HEK293T (cell line): Measurements from ENCODE around the gene TRIM69.

Experiments used
- CTCF ChIA-PET: fragments of 350-600 bp; formaldehyde crosslinking; extraction: SDS; loops from one replicate; lab custom pipeline; 2021; ENCODE audit warnings: antibody characterized with exemption, inconsistent platforms; lab: Yijun Ruan, JAX
- POLR2A ChIA-PET: fragments of 350-600 bp; formaldehyde crosslinking; extraction: SDS; loops from one replicate; lab custom pipeline; 2020; ENCODE audit warnings: antibody characterized with exemption, inconsistent platforms; lab: Yijun Ruan, JAX
- DNase-seq: peaks from one replicate; pipeline ENCODE4 v3.0.0; 2012; ENCODE audit warnings: mixed read lengths; ENCODE audit errors: extremely low spot score
- ARNT ChIP-seq: fragments of 450-650 bp; IDR thresholded peaks from 2 replicates; pipeline ENCODE4 v1.6.1; 2017; ENCODE audit warnings: mild to moderate bottlenecking
- BHLHE40 ChIP-seq: fragments of 450-650 bp; IDR thresholded peaks from 2 replicates; pipeline ENCODE4 v1.6.1; 2016; ENCODE audit warnings: mild to moderate bottlenecking, moderate library complexity, borderline replicate concordance
- CTBP1 ChIP-seq: fragments of 450-650 bp; IDR thresholded peaks from 2 replicates; pipeline ENCODE4 v1.6.1; 2016; ENCODE audit warnings: borderline replicate concordance
- ELF4 ChIP-seq: fragments of 450-650 bp; IDR thresholded peaks from 2 replicates; pipeline ENCODE4 v1.6.1; 2017; ENCODE audit warnings: antibody characterized with exemption
- FOXA1 ChIP-seq: fragments of 450-650 bp; IDR thresholded peaks from 2 replicates; pipeline ENCODE4 v1.6.1; 2016; ENCODE audit warnings: mild to moderate bottlenecking
- FOXK2 ChIP-seq: fragments of 450-650 bp; IDR thresholded peaks from 2 replicates; pipeline ENCODE4 v1.6.1; 2016; ENCODE audit warnings: mild to moderate bottlenecking
- FOXM1 ChIP-seq: fragments of 450-650 bp; IDR thresholded peaks from 2 replicates; pipeline ENCODE4 v1.6.1; 2017; ENCODE audit warnings: mild to moderate bottlenecking, borderline replicate concordance
- HDGF ChIP-seq: fragments of 450-650 bp; IDR thresholded peaks from 2 replicates; pipeline ENCODE4 v1.6.1; 2017; ENCODE audit warnings: antibody characterized with exemption, borderline replicate concordance
- L3MBTL2 ChIP-seq: fragments of 450-650 bp; conservative IDR thresholded peaks from 2 replicates; pipeline ENCODE4 v1.6.1; 2016; ENCODE audit warnings: mild to moderate bottlenecking
- LEF1 ChIP-seq: fragments of 450-650 bp; IDR thresholded peaks from 2 replicates; pipeline ENCODE4 v1.6.1; 2017; ENCODE audit warnings: mild to moderate bottlenecking, borderline replicate concordance
- NFRKB ChIP-seq: fragments of 450-650 bp; IDR thresholded peaks from 2 replicates; pipeline ENCODE4 v1.6.1; 2016; ENCODE audit warnings: mild to moderate bottlenecking, moderate library complexity
- SP1 ChIP-seq: fragments of 450-650 bp; IDR thresholded peaks from 2 replicates; pipeline ENCODE4 v1.6.1; 2017
- SUZ12 ChIP-seq: fragments of 450-650 bp; IDR thresholded peaks from 2 replicates; pipeline ENCODE4 v1.6.1; 2016; ENCODE audit warnings: mild to moderate bottlenecking
- TARDBP ChIP-seq: fragments of 450-650 bp; IDR thresholded peaks from 2 replicates; pipeline ENCODE4 v1.6.1; 2016
- ZNF384 ChIP-seq: fragments of 450-650 bp; IDR thresholded peaks from 2 replicates; pipeline ENCODE4 v1.6.1; 2016
- TF ChIP-seq, protein P1 (sequence below): fragments of 450-650 bp; IDR thresholded peaks from 2 replicates; pipeline ENCODE4 v1.6.1; 2016

TRIM69 gene

DNA sequence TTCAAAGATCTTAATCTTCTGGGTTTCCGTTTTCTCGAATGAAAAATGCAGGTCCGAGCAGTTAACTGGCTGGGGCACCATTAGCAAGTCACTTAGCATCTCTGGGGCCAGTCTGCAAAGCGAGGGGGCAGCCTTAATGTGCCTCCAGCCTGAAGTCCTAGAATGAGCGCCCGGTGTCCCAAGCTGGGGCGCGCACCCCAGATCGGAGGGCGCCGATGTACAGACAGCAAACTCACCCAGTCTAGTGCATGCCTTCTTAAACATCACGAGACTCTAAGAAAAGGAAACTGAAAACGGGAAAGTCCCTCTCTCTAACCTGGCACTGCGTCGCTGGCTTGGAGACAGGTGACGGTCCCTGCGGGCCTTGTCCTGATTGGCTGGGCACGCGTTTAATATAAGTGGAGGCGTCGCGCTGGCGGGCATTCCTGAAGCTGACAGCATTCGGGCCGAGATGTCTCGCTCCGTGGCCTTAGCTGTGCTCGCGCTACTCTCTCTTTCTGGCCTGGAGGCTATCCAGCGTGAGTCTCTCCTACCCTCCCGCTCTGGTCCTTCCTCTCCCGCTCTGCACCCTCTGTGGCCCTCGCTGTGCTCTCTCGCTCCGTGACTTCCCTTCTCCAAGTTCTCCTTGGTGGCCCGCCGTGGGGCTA, 25.1 kb upstream of the TRIM69 start, which contains the start of the genes B2M and PATL2:
TSS of gene B2M (plus strand) at position 422 of the 647 bp plus-strand sequence. CDS start at position 452, 30 bp downstream.
TSS of gene PATL2 (minus strand) at position 228 of the 647 bp plus-strand sequence. CDS start 34,833 bp downstream, outside the sequence.
- CTCF ChIA-PET: interaction anchor here (0.5 to 1.0 kb wide), 3 partner anchors 25 to 235 kb away, joined by 3 to 5 read pairs (median 3); partner anchors contain the start of genes SPG11 and TRIM69
- TF ChIP-seq ELF4 (peak; percentile 70), CTBP1 (no peak), NFRKB (no peak), HDGF (no peak), BHLHE40 (no peak), FOXA1 (no peak)
- POLR2A ChIA-PET: interaction anchor here (0.7 to 6.0 kb wide), 9 partner anchors 10 to 79 kb away, joined by 3 to 75 read pairs (median 3); partner anchors contain the start of genes SPG11 and TRIM69
- peak; percentile 88 for DNase-seq

DNA sequence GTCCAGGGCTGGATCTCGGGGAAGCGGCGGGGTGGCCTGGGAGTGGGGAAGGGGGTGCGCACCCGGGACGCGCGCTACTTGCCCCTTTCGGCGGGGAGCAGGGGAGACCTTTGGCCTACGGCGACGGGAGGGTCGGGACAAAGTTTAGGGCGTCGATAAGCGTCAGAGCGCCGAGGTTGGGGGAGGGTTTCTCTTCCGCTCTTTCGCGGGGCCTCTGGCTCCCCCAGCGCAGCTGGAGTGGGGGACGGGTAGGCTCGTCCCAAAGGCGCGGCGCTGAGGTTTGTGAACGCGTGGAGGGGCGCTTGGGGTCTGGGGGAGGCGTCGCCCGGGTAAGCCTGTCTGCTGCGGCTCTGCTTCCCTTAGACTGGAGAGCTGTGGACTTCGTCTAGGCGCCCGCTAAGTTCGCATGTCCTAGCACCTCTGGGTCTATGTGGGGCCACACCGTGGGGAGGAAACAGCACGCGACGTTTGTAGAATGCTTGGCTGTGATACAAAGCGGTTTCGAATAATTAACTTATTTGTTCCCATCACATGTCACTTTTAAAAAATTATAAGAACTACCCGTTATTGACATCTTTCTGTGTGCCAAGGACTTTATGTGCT, 24.5 kb upstream of the TRIM69 start:
- ChIA-PET CTCF (interaction anchor here (0.7 kb wide), 1 partner anchor 79 kb away, joined by 3 read pairs; no protein-coding TSS in a partner anchor), POLR2A (interaction anchor here (0.6 to 6.0 kb wide), 10 partner anchors 14 to 58 kb away, joined by 3 to 75 read pairs (median 4); partner anchors contain the start of genes SPG11 and TRIM69)
- DNase-seq: peak; percentile 16
- TF ChIP-seq LEF1 (no peak), SP1 (no peak), L3MBTL2 (peak; percentile 52; the same call in 1 of the 2 replicates)

DNA sequence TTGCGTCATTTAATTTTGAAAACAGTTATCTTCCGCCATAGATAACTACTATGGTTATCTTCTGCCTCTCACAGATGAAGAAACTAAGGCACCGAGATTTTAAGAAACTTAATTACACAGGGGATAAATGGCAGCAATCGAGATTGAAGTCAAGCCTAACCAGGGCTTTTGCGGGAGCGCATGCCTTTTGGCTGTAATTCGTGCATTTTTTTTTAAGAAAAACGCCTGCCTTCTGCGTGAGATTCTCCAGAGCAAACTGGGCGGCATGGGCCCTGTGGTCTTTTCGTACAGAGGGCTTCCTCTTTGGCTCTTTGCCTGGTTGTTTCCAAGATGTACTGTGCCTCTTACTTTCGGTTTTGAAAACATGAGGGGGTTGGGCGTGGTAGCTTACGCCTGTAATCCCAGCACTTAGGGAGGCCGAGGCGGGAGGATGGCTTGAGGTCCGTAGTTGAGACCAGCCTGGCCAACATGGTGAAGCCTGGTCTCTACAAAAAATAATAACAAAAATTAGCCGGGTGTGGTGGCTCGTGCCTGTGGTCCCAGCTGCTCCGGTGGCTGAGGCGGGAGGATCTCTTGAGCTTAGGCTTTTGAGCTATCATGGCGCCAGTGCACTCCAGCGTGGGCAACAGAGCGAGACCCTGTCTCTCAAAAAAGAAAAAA, 23.9 kb upstream of the TRIM69 start:
- TF ChIP-seq L3MBTL2: no peak
- TF ChIP-seq HDGF: no peak
- no peak for TF ChIP-seq FOXA1
- TF ChIP-seq CTBP1: no peak
- no peak for TF ChIP-seq ZNF384
- no peak for TF ChIP-seq ARNT
- no peak for TF ChIP-seq NFRKB
- TF ChIP-seq BHLHE40: no peak
- no peak for TF ChIP-seq TARDBP
- TF ChIP-seq SUZ12: no peak
- no peak for TF ChIP-seq ELF4
- TF ChIP-seq LEF1: no peak
- TF ChIP-seq, protein P1, sequence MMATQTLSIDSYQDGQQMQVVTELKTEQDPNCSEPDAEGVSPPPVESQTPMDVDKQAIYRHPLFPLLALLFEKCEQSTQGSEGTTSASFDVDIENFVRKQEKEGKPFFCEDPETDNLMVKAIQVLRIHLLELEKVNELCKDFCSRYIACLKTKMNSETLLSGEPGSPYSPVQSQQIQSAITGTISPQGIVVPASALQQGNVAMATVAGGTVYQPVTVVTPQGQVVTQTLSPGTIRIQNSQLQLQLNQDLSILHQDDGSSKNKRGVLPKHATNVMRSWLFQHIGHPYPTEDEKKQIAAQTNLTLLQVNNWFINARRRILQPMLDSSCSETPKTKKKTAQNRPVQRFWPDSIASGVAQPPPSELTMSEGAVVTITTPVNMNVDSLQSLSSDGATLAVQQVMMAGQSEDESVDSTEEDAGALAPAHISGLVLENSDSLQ: no peak
- no peak for TF ChIP-seq FOXK2
- TF ChIP-seq SP1: no peak
- no peak for TF ChIP-seq FOXM1
- DNase-seq: no peak
- CTCF ChIA-PET: interaction anchor here (0.7 to 2.7 kb wide), 2 partner anchors 25 to 79 kb away, joined by 3 to 18 read pairs; partner anchors contain the start of gene TRIM69
- POLR2A ChIA-PET: interaction anchor here (0.6 to 6.0 kb wide), 8 partner anchors 15 to 68 kb away, joined by 3 to 75 read pairs (median 5); partner anchors contain the start of genes SPG11 and TRIM69

DNA sequence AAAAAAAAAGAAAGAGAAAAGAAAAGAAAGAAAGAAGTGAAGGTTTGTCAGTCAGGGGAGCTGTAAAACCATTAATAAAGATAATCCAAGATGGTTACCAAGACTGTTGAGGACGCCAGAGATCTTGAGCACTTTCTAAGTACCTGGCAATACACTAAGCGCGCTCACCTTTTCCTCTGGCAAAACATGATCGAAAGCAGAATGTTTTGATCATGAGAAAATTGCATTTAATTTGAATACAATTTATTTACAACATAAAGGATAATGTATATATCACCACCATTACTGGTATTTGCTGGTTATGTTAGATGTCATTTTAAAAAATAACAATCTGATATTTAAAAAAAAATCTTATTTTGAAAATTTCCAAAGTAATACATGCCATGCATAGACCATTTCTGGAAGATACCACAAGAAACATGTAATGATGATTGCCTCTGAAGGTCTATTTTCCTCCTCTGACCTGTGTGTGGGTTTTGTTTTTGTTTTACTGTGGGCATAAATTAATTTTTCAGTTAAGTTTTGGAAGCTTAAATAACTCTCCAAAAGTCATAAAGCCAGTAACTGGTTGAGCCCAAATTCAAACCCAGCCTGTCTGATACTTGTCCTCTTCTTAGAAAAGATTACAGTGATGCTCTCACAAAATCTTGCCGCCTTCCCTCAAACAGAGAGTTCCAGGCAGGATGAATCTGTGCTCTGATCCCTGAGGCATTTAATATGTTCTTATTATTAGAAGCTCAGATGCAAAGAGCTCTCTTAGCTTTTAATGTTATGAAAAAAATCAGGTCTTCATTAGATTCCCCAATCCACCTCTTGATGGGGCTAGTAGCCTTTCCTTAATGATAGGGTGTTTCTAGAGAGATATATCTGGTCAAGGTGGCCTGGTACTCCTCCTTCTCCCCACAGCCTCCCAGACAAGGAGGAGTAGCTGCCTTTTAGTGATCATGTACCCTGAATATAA, 23.0 kb upstream of the TRIM69 start:
- DNase-seq: peak; percentile 10
- ChIA-PET CTCF (interaction anchor here (0.6 to 2.7 kb wide), 6 partner anchors 8 to 33 kb away, joined by 3 to 18 read pairs (median 3); partner anchors contain the start of gene TRIM69), POLR2A (interaction anchor here (0.6 to 6.0 kb wide), 4 partner anchors 14 to 68 kb away, joined by 3 to 75 read pairs (median 35); partner anchors contain the start of genes SPG11 and TRIM69)
- TF ChIP-seq L3MBTL2 (no peak), NFRKB (no peak), BHLHE40 (no peak), ZNF384 (no peak), HDGF (no peak), FOXM1 (no peak), FOXK2 (no peak), ELF4 (no peak), LEF1 (no peak), CTBP1 (no peak), SUZ12 (no peak)

DNA sequence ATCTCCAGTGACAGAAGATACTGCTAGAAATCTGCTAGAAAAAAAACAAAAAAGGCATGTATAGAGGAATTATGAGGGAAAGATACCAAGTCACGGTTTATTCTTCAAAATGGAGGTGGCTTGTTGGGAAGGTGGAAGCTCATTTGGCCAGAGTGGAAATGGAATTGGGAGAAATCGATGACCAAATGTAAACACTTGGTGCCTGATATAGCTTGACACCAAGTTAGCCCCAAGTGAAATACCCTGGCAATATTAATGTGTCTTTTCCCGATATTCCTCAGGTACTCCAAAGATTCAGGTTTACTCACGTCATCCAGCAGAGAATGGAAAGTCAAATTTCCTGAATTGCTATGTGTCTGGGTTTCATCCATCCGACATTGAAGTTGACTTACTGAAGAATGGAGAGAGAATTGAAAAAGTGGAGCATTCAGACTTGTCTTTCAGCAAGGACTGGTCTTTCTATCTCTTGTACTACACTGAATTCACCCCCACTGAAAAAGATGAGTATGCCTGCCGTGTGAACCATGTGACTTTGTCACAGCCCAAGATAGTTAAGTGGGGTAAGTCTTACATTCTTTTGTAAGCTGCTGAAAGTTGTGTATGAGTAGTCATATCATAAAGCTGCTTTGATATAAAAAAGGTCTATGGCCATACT, 21.1 kb upstream of the TRIM69 start:
- CTCF ChIA-PET: interaction anchor here (2.7 kb wide), 1 partner anchor 22 kb away, joined by 18 read pairs; the partner anchor contains the start of gene TRIM69
- POLR2A ChIA-PET: interaction anchor here (0.6 to 6.0 kb wide), 2 partner anchors 12 to 52 kb away, joined by 3 to 75 read pairs; partner anchors contain the start of gene SPG11
- DNase-seq: no peak
- TF ChIP-seq L3MBTL2: no peak
